Fibroblast of lung (primary cell): ENCODE data around the gene TMEM38B. TPM values are rescaled to one million over a fixed set of nuclear protein-coding genes. Genes with fewer than 3 reads are reported as not detected.
A peak's percentile ranks its signal among the peaks of the same experiment; 100 is the strongest.

ENCODE experiments used
- DNase-seq, 2 donors: peaks; one replicate each; pipeline versions ENCODE4 v3.0.0 to v3.0.0-alpha.2; 2010; ENCODE audit warnings: low read depth in 2 of 2
- H2AFZ ChIP-seq: 2 replicates; pipeline ENCODE4 v1.5.1; 2012; ENCODE audit warnings: low read length, control low read depth, inconsistent platforms
- H3K27ac ChIP-seq: 2 replicates; pipeline ENCODE4 v1.5.1; 2011; ENCODE audit warnings: low read length, control low read depth; ENCODE audit not compliant: insufficient read depth
- H3K27me3 ChIP-seq: 2 replicates; pipeline ENCODE4 v1.5.1; 2011; ENCODE audit warnings: mild to moderate bottlenecking, low read length; ENCODE audit not compliant: control insufficient read depth, insufficient read depth
- H3K36me3 ChIP-seq: 2 replicates; pipeline ENCODE4 v1.5.1; 2011; ENCODE audit warnings: low read length; ENCODE audit not compliant: control insufficient read depth, insufficient read depth
- H3K4me1 ChIP-seq: 2 replicates; pipeline ENCODE4 v1.5.1; 2011; ENCODE audit warnings: low read length; ENCODE audit not compliant: control insufficient read depth, insufficient read depth; ENCODE audit errors: extremely low read depth
- H3K4me2 ChIP-seq: 2 replicates; pipeline ENCODE4 v1.5.1; 2011; ENCODE audit warnings: low read length, control low read depth; ENCODE audit not compliant: insufficient read depth; ENCODE audit errors: extremely low read depth
- H3K4me3 ChIP-seq, 4 experiments: fragments of 200-600 bp in 1 of 4; sonication (generic) in 1 of 4; replicated peaks in 1 of 4; 2 replicates each; pipeline ENCODE4 v1.5.1; 2011 to 2016; ENCODE audit warnings: low read length in 4 of 4, low read depth in 3 of 4, mild to moderate bottlenecking in 3 of 4, control low read depth in 2 of 4, inconsistent platforms in 1 of 4, mixed read lengths in 1 of 4; ENCODE audit not compliant: insufficient read depth in 1 of 4; ENCODE audit errors: control extremely low read depth in 1 of 4
- H3K79me2 ChIP-seq: 2 replicates; pipeline ENCODE4 v1.5.1; 2012; ENCODE audit warnings: mild to moderate bottlenecking, low read length, inconsistent platforms; ENCODE audit not compliant: control insufficient read depth, insufficient read depth
- H3K9ac ChIP-seq: 2 replicates; pipeline ENCODE4 v1.5.1; 2011; ENCODE audit warnings: mild to moderate bottlenecking, low read length, control low read depth; ENCODE audit not compliant: insufficient read depth
- H3K9me3 ChIP-seq: 2 replicates; pipeline ENCODE4 v1.5.1; 2012; ENCODE audit warnings: low read depth, low read length; ENCODE audit not compliant: control insufficient read depth, insufficient read depth
- H4K20me1 ChIP-seq: 2 replicates; pipeline ENCODE4 v1.5.1; 2011; ENCODE audit warnings: low read length; ENCODE audit not compliant: control insufficient read depth, insufficient read depth; ENCODE audit errors: extremely low read depth
- EZH2 ChIP-seq: IDR thresholded peaks from 2 replicates; pipeline ENCODE4 v1.5.1; 2012; ENCODE audit warnings: low read length, control low read depth, mild to moderate bottlenecking; ENCODE audit errors: missing control alignments
- polyA plus RNA-seq, 2 donors: library from polyadenylated mRNA; depleted of rRNA in 1 of 2; stranded (reverse) in 1 of 2; unstranded in 1 of 2; fragments of >200 nt; gene quantifications; 2 replicates each; pipeline ENCODE4 v1.2.1, GENCODE V29; 2011 to 2012; ENCODE audit warnings: missing spikeins in 1 of 2
- total RNA-seq: library from RNA; depleted of rRNA; stranded (reverse); fragments of >200 nt; gene quantifications from 2 replicates; pipeline ENCODE4 v1.2.1, GENCODE V29; 2014
- TF ChIP-seq, protein P1 (sequence below), 2 donors: IDR thresholded peaks in 1 of 2; conservative IDR thresholded peaks in 1 of 2; 1 replicate in 1 of 2; 2 replicates in 1 of 2; pipeline ENCODE4 v1.5.1; 2011 to 2012; ENCODE audit warnings: low read length in 2 of 2, control low read depth in 1 of 2, inconsistent platforms in 1 of 2, low read depth in 1 of 2, mild to moderate bottlenecking in 1 of 2

TMEM38B gene
- total and polyA plus RNA-seq, 2 donors (not counting 1 experiment from before 2014, with no cell fraction given) = 6.9 to 21.3 TPM

DNA sequence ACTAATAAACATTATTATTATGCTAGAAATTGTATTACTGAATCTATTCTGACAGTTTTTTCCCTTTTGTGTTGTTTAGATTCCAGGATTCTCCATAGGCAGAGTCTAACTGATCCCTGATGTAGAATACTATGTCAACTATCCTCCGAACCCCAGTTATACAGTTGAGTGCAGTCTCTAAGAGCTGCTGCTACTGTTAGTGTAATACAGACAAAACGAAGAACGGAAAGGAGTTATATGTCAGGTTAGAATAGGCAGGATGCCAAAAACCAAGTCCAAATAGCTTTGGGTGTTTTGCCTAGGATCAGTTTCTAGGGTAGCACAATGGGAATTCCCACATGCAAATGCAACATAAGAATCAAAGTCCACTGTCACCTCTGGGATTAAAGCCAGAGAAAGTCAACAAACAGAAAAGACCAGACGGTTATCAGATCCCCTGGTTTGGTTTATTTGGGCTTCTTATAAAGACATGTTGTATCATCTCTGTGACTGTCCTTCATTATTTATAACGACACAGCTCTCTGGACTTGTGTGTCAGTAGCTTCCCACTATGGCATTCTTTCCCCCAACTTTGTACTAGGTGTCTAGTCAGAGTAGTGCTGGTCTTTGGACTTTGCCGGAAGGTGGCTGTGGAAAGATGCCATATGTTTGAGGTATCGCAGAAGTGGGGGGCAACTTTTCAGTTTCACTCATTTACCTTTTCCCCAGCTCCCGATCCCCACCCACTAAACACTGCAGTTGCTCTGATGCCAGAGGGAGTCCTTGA lies 14.9 kb upstream of the TMEM38B start:
- H3K27ac ChIP-seq = no peak overlapping the region
- H3K79me2 ChIP-seq = no peaks in the 10 kb centered on the region
- TF ChIP-seq, protein P1, sequence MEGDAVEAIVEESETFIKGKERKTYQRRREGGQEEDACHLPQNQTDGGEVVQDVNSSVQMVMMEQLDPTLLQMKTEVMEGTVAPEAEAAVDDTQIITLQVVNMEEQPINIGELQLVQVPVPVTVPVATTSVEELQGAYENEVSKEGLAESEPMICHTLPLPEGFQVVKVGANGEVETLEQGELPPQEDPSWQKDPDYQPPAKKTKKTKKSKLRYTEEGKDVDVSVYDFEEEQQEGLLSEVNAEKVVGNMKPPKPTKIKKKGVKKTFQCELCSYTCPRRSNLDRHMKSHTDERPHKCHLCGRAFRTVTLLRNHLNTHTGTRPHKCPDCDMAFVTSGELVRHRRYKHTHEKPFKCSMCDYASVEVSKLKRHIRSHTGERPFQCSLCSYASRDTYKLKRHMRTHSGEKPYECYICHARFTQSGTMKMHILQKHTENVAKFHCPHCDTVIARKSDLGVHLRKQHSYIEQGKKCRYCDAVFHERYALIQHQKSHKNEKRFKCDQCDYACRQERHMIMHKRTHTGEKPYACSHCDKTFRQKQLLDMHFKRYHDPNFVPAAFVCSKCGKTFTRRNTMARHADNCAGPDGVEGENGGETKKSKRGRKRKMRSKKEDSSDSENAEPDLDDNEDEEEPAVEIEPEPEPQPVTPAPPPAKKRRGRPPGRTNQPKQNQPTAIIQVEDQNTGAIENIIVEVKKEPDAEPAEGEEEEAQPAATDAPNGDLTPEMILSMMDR (conservative IDR thresholded peaks at IDR 0.05 in 1 of 2, IDR thresholded peaks at IDR 0.05 in 1 of 2; ENCODE audit: low read depth in 1 of 2, low read length in 2 of 2) = no peak
- TF ChIP-seq EZH2 = no peak
- DNase-seq = no peak
- no peak overlapping the region for H3K4me2 ChIP-seq
- H3K4me3 ChIP-seq = no peak overlapping the region
- H3K9me3 ChIP-seq = no peaks in the 10 kb centered on the region
- H4K20me1 ChIP-seq = no peaks in the 10 kb centered on the region
- H3K36me3 ChIP-seq = no peaks in the 10 kb centered on the region
- no peak overlapping the region for H3K9ac ChIP-seq
- H2AFZ ChIP-seq = no peak overlapping the region
- no peaks in the 10 kb centered on the region for H3K4me1 ChIP-seq
- H3K27me3 ChIP-seq = no peaks in the 10 kb centered on the region

DNA sequence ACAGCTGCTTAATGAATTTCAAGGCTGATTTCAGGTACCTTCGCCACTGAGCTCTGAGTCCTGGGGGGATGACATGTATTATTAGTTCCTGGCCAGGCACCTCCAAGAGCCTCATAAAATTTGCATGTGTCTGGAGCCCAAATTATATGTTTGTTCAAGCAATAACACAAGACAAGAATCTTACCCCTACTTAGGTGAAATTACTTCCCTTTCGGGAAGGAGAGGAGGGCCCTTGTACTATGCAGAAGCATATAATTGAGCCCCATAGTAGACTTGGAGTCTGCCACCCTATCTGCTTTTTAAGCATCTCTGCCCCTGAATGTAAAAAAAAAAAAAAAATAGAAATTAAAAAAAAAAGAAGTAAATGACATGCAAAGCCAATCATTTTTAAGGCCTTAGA lies 13.0 kb upstream of the TMEM38B start:
- Histone ChIP-seq H3K9ac (no peak overlapping the region), H4K20me1 (no peaks in the 10 kb centered on the region)

DNA sequence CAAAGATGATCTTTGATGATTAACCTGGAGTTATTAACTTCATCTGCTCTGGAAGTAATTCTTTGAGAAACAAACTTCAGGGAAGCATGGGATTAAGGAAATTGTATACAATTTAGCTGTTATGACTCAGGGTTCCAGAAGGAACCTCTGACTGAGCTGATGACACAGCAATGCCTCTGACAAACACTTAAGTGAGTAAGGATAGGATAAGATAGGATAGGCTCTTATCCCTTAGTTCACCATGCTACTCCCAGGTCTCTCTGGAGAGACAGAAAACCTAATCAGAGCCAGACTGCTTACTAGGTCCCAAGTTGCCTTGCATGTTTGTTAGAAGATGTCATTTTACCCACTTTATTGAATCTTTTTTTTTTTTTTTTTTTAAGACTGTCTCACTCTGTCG lies 12.6 kb upstream of the TMEM38B start:
- Histone ChIP-seq H3K9ac (no peak overlapping the region), H3K36me3 (no peaks in the 10 kb centered on the region), H3K4me2 (no peak overlapping the region), H3K4me3 (no peak overlapping the region), H2AFZ (no peak overlapping the region), H3K79me2 (no peaks in the 10 kb centered on the region), H4K20me1 (no peaks in the 10 kb centered on the region), H3K4me1 (no peaks in the 10 kb centered on the region), H3K27me3 (no peaks in the 10 kb centered on the region), H3K27ac (no peak overlapping the region), H3K9me3 (no peaks in the 10 kb centered on the region)
- no peak for TF ChIP-seq EZH2
- TF ChIP-seq, protein P1 (conservative IDR thresholded peaks at IDR 0.05 in 1 of 2, IDR thresholded peaks at IDR 0.05 in 1 of 2; ENCODE audit: low read depth in 1 of 2, low read length in 2 of 2) = no peak
- peak; percentile 47 to 58 for DNase-seq

More for the DNA sequence above, 13.0 kb upstream of the TMEM38B start:
- H3K79me2 ChIP-seq = no peaks in the 10 kb centered on the region
- TF ChIP-seq, protein P1 (conservative IDR thresholded peaks at IDR 0.05 in 1 of 2, IDR thresholded peaks at IDR 0.05 in 1 of 2; ENCODE audit: low read depth in 1 of 2, low read length in 2 of 2) = no peak
- no peak for TF ChIP-seq EZH2
- no peaks in the 10 kb centered on the region for H3K36me3 ChIP-seq
- no peaks in the 10 kb centered on the region for H3K4me1 ChIP-seq
- DNase-seq = no peak
- H3K27ac ChIP-seq = no peak overlapping the region
- no peaks in the 10 kb centered on the region for H3K9me3 ChIP-seq
- H3K27me3 ChIP-seq = no peaks in the 10 kb centered on the region
- H3K4me2 ChIP-seq = no peak overlapping the region
- H3K4me3 ChIP-seq = no peak overlapping the region
- no peak overlapping the region for H2AFZ ChIP-seq
